HCT116 (cell line): Measurements from ENCODE around the gene RPL10. TPM values are rescaled to one million over a fixed set of nuclear protein-coding genes. Genes with fewer than 3 reads are reported as not detected.

Experiments used
- ATAC-seq: fragments of 200-7000 bp; cut with Tn5 transposase; 2 replicates; pipeline ENCODE4 v1.9.1; 2020; ENCODE audit warnings: mild to moderate bottlenecking, moderate library complexity
- BruUV-seq: library from RNA; stranded (reverse); fragments of 400-500 nt; replicated peaks from 2 replicates; lab custom pipeline; 2021; lab: Mats Ljungman, UMichigan
- CTCF ChIA-PET: fragments of 300-600 bp; sonication (Branson Sonifier 250); formaldehyde crosslinking; loops from one replicate; lab custom pipeline; 2021; ENCODE audit warnings: antibody characterized with exemption; lab: Charles Lee
- POLR2A ChIA-PET: fragments of 300-600, 350-600 bp; sonication (Branson Sonifier 250); formaldehyde crosslinking; loops from one replicate; lab custom pipeline; 2021; ENCODE audit warnings: antibody characterized with exemption; lab: Charles Lee
- RAD21 ChIA-PET, 2 experiments: fragments of 300-600 bp; sonication (Branson Sonifier 250); formaldehyde crosslinking; loops; one replicate each; lab custom pipeline; 2023; ENCODE audit warnings: low total read pairs in 2 of 2; ENCODE audit not compliant: uncharacterized antibody in 2 of 2, unreplicated experiment in 2 of 2, low non-redundant PET in 1 of 2; lab: Charles Lee
- DNase-seq: peaks from one replicate; pipeline ENCODE4 v3.0.0-alpha.2; 2010; ENCODE audit warnings: low read depth, low spot score
- H2AFZ ChIP-seq: fragments of 200-600 bp; shearing (Covaris generic), sonication (generic); 2 replicates; pipeline ENCODE4 v1.6.1; 2017; ENCODE audit warnings: low read depth, mixed run types, mixed read lengths, antibody characterized with exemption, low read length; ENCODE audit not compliant: poor library complexity, severe bottlenecking
- H3K27ac ChIP-seq: 2 replicates; pipeline ENCODE4 v1.5.1; 2012; ENCODE audit warnings: low read depth, low read length
- H3K27me3 ChIP-seq: fragments of 200-600 bp; sonication (generic); 2 replicates; pipeline ENCODE4 v1.6.1; 2016; ENCODE audit warnings: mixed run types, low read length, mixed read lengths; ENCODE audit not compliant: insufficient read depth
- H3K36me3 ChIP-seq, 2 experiments: fragments of 200-500 bp in 1 of 2; fragments of 200-600 bp in 1 of 2; sonication (Bioruptor generic) in 1 of 2; sonication (generic) in 1 of 2; 2 replicates each; pipeline versions ENCODE4 v1.5.1 to v1.6.1; 2014 to 2016; ENCODE audit warnings: low read length in 2 of 2, inconsistent platforms in 1 of 2, mixed read lengths in 1 of 2, mixed run types in 1 of 2; ENCODE audit not compliant: insufficient read depth in 2 of 2, control insufficient read depth in 1 of 2
- H3K4me1 ChIP-seq, 2 experiments: fragments of 200-600 bp in 1 of 2; sonication (generic) in 1 of 2; 2 replicates each; pipeline versions ENCODE4 v1.5.1 to v1.6.1; 2012 to 2017; ENCODE audit warnings: low read length in 2 of 2, inconsistent platforms in 1 of 2, mild to moderate bottlenecking in 1 of 2, mixed read lengths in 1 of 2, mixed run types in 1 of 2, moderate library complexity in 1 of 2; ENCODE audit not compliant: insufficient read depth in 2 of 2, control insufficient read depth in 1 of 2
- H3K4me2 ChIP-seq: fragments of 200-600 bp; sonication (generic); 2 replicates; pipeline ENCODE4 v1.6.1; 2017; ENCODE audit warnings: mixed run types, low read length, mixed read lengths
- H3K4me3 ChIP-seq, 2 experiments: fragments of 200-600 bp in 1 of 2; sonication (generic) in 1 of 2; replicated peaks in 1 of 2; 2 replicates each; pipeline ENCODE4 v1.5.1; 2011 to 2016; ENCODE audit warnings: low read length in 2 of 2, control low read depth in 1 of 2, low read depth in 1 of 2, mild to moderate bottlenecking in 1 of 2, mixed read lengths in 1 of 2, mixed run types in 1 of 2
- H3K79me2 ChIP-seq: fragments of 200-600 bp; sonication (generic); 2 replicates; pipeline ENCODE4 v1.6.1; 2017; ENCODE audit warnings: mild to moderate bottlenecking, mixed run types, low read length, moderate library complexity, mixed read lengths; ENCODE audit not compliant: insufficient read depth
- H3K9ac ChIP-seq: fragments of 200-600 bp; sonication (generic); 2 replicates; pipeline ENCODE4 v1.6.1; 2016; ENCODE audit warnings: low read length, mixed read lengths
- H3K9me2 ChIP-seq: fragments of 200-600 bp; sonication (generic), shearing (Covaris generic); 2 replicates; pipeline ENCODE4 v1.6.1; 2017; ENCODE audit warnings: mixed run types, mild to moderate bottlenecking, moderate library complexity; ENCODE audit not compliant: insufficient read depth
- H3K9me3 ChIP-seq, 2 experiments: fragments of 200-500 bp in 1 of 2; fragments of 200-600 bp in 1 of 2; sonication (Bioruptor generic) in 1 of 2; sonication (generic) in 1 of 2; 2 replicates each; pipeline ENCODE4 v1.6.1; 2014 to 2017; ENCODE audit warnings: low read length in 2 of 2, mixed read lengths in 2 of 2, inconsistent platforms in 1 of 2, low read depth in 1 of 2, mild to moderate bottlenecking in 1 of 2, mixed run types in 1 of 2, moderate library complexity in 1 of 2; ENCODE audit not compliant: control insufficient read depth in 1 of 2, insufficient read depth in 1 of 2
- H4K20me1 ChIP-seq: fragments of 200-600 bp; sonication (generic), shearing (Covaris generic); 2 replicates; pipeline ENCODE4 v1.6.1; 2017; ENCODE audit warnings: mixed run types, mild to moderate bottlenecking, moderate library complexity; ENCODE audit not compliant: insufficient read depth
- CTCF ChIP-seq, 3 experiments: fragments of 200-600 bp in 1 of 3; sonication (generic) in 1 of 3; IDR thresholded peaks in 2 of 3; conservative IDR thresholded peaks in 1 of 3; 2 replicates each; pipeline ENCODE4 v1.5.1; 2012 to 2017; ENCODE audit warnings: low read depth in 2 of 3, low read length in 2 of 3, antibody characterized with exemption in 1 of 3, borderline replicate concordance in 1 of 3, control low read depth in 1 of 3, mild to moderate bottlenecking in 1 of 3, mixed read lengths in 1 of 3, mixed run types in 1 of 3, moderate library complexity in 1 of 3; ENCODE audit not compliant: insufficient read depth in 1 of 3
- FOSL1 ChIP-seq: IDR thresholded peaks from 2 replicates; pipeline ENCODE4 v1.6.1; 2012; ENCODE audit warnings: low read depth
- JUND ChIP-seq: IDR thresholded peaks from 2 replicates; pipeline ENCODE4 v1.6.1; 2012
- POLR2A ChIP-seq: IDR thresholded peaks from 2 replicates; pipeline ENCODE4 v1.7.0; 2011; ENCODE audit warnings: borderline replicate concordance; ENCODE audit not compliant: insufficient read depth, insufficient read length; ENCODE audit errors: extremely low read depth
- POLR2AphosphoS5 ChIP-seq: IDR thresholded peaks from 2 replicates; pipeline ENCODE4 v1.6.1; 2011; ENCODE audit warnings: mild to moderate bottlenecking, low read depth, low read length, moderate library complexity
- REST ChIP-seq: IDR thresholded peaks from 2 replicates; pipeline ENCODE4 v1.6.1; 2012; ENCODE audit warnings: low read depth
- SIN3A ChIP-seq: IDR thresholded peaks from 2 replicates; pipeline ENCODE4 v1.6.1; 2012; ENCODE audit warnings: low read depth
- SRF ChIP-seq: IDR thresholded peaks from 2 replicates; pipeline ENCODE4 v1.6.1; 2012; ENCODE audit warnings: low read depth
- TCF7L2 ChIP-seq: IDR thresholded peaks from 2 replicates; pipeline ENCODE4 v1.7.0; 2011; ENCODE audit warnings: borderline replicate concordance, inconsistent platforms; ENCODE audit not compliant: insufficient read depth, insufficient read length; ENCODE audit errors: extremely low read depth
- YY1 ChIP-seq: IDR thresholded peaks from 2 replicates; pipeline ENCODE4 v1.6.1; 2011; ENCODE audit warnings: low read length, low read depth, moderate library complexity, mild to moderate bottlenecking; ENCODE audit not compliant: insufficient replicate concordance; ENCODE audit errors: extremely low read depth
- ZBTB33 ChIP-seq: IDR thresholded peaks from 2 replicates; pipeline ENCODE4 v1.6.1; 2011; ENCODE audit warnings: mild to moderate bottlenecking, low read length, moderate library complexity; ENCODE audit not compliant: insufficient replicate concordance; ENCODE audit errors: extremely low read depth
- ZNF274 ChIP-seq: fragments of 200-500 bp; sonication (Bioruptor generic); IDR thresholded peaks from 2 replicates; pipeline ENCODE4 v1.6.1; 2014; ENCODE audit warnings: mild to moderate bottlenecking, low read depth, low read length, inconsistent platforms
- intact Hi-C: fragments of 100-400 bp; cut with micrococcal nuclease; formaldehyde crosslinking; loops from 2 replicates; pipeline ENCODE4 v1.10.0; 2022
- total RNA-seq: library from RNA; stranded (reverse); gene quantifications from one replicate; pipeline ENCODE4 v1.2.1, GENCODE V29; 2021; ENCODE audit not compliant: unreplicated experiment

RPL10 gene
- total RNA-seq, 1 experiment from 2014 or later, result 3,069 TPM

GRCh38 chrX:154420402-154420756 is 22.2 kb downstream of the RPL10 start (continued):
- TF ChIP-seq ZBTB33, result no peak

GRCh38 chrX:154426916-154427770 is 29.0 kb downstream of the RPL10 start:
- Histone ChIP-seq H3K9me3 (no peaks in the 10 kb centered on the region), H3K9me2 (no peaks in the 10 kb centered on the region), H3K9ac (no peak overlapping the region), H4K20me1 (no peaks in the 10 kb centered on the region), H3K36me3 (no peaks in the 10 kb centered on the region), H3K4me2 (no peak overlapping the region), H3K4me1 (peaks cover 0 to 22% of the 10 kb centered on the region in 2 experiments; a peak in 2 of 4 replicates), H3K27me3 (no peaks in the 10 kb centered on the region), H3K27ac (no peak overlapping the region), H2AFZ (no peak overlapping the region), H3K4me3 (no peak overlapping the region), H3K79me2 (peaks cover 7% of the 10 kb centered on the region; the same call in 1 of the 2 replicates)
- no peak for ATAC-seq
- no peak for DNase-seq
- POLR2A ChIA-PET, result interaction anchor here (0.7 kb wide), 1 partner anchor 78 kb away, joined by 4 read pairs; no protein-coding TSS in a partner anchor
- intact Hi-C loops, result no loop called here
- RAD21 ChIA-PET, result no interaction called here
- CTCF ChIA-PET, result no interaction called here
- no TSS peak for BruUV-seq
- TF ChIP-seq ZBTB33, result no peak
- TF ChIP-seq SRF, result no peak
- TF ChIP-seq POLR2A, result no peak
- TF ChIP-seq SIN3A, result no peak
- no peak for TF ChIP-seq ZNF274
- TF ChIP-seq CTCF (IDR thresholded peaks at IDR 0.05 in 2 of 3, conservative IDR thresholded peaks at IDR 0.05 in 1 of 3; ENCODE audit: borderline replicate concordance in 1 of 3, insufficient read depth in 1 of 3, low read depth in 2 of 3, low read length in 2 of 3), result no peak
- no peak for TF ChIP-seq YY1
- TF ChIP-seq TCF7L2, result no peak
- no peak for TF ChIP-seq JUND
- no peak for TF ChIP-seq POLR2AphosphoS5
- TF ChIP-seq REST, result no peak
- TF ChIP-seq FOSL1, result no peak
